GM19468 (cell line): ENCODE data around the gene TCEA3.

Experiments
- ATAC-seq: cut with Tn5 transposase; IDR thresholded peaks from one replicate; pipeline ENCODE4 v1.9.1; 2021; ENCODE audit warnings: mild to moderate bottlenecking, moderate library complexity, moderate number of reproducible peaks; ENCODE audit not compliant: unreplicated experiment; ENCODE audit errors: extremely low read depth

The TCEA3 gene

GRCh38 chr1:23424293-23425192, at the start of gene TCEA3:
Gene TCEA3, minus strand, starts transcription at chr1:23424748. Its CDS starts 115 bp downstream, at chr1:23424633.
- ATAC-seq, result no peak

DNA sequence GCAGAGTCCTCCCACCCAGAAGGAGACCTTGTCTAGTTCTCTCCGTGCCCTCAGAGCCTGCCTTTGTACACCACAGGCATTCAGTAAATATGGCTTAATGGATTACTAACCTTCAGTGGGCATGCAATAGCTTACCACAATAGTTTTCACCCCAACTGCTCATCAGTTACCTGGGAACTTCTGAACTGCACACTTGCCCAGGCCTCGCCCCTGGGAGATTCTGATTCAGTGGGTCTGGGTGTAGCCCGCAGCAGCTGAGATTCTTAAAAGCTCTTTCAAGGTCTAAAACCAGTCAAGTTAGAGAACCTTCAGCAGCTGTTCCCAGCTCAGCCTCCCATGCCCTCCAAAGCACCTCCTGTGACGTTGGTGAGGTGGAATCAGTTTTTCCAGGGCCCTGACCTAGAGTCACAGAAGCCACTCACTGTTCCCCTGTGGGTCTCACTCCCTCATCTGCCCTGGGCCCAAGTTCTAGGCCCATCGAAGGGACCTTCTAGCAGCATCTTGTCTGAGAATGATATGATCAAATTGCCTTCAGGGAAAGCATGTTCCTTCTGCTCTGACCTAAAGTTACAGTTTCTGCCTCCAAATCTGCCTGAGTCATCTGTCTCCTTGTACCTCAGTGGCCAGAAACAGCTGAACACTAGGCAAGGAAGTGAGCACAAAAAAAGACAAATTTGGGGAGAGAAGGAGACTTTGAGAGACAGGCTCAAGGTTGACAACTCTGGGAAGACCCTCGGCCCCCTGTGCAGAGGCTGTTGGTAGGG, 48.7 kb upstream of the TCEA3 start:
- no peak for ATAC-seq

DNA sequence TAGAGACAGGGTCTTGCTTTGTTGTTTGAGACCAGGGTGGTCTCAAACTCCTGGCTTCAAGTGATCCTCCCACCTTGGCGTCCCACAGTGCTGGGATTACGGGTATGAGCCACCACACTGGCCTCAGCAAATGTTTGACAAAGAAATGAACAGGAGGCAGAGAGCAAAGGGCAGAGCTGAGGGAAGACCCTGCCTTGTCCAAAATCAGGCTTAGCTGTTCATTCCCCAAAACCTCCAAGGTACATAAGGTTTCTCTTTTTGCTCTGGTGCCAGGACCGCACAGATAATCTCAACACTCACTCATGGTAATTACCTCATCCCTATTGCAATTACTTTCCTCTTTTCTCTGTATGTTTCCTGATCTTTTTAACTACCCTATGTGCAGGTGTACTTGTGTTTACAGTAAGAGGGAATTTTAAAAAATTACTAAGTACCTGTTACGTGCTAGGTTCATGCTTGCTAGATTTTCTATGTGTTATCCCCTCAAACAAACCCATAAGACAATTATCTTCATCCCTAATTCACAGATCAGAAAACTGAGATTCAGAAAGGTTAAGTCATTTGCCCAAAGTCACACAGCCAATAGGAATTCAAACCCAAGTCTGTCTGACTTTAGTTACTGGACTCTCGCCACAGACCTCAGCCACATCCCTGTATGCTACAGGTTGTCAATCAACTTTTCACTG, 47.9 kb upstream of the TCEA3 start:
- no peak for ATAC-seq

GRCh38 chr1:23471473-23472075, 47.0 kb upstream of the TCEA3 start:
- ATAC-seq, result no peak

DNA sequence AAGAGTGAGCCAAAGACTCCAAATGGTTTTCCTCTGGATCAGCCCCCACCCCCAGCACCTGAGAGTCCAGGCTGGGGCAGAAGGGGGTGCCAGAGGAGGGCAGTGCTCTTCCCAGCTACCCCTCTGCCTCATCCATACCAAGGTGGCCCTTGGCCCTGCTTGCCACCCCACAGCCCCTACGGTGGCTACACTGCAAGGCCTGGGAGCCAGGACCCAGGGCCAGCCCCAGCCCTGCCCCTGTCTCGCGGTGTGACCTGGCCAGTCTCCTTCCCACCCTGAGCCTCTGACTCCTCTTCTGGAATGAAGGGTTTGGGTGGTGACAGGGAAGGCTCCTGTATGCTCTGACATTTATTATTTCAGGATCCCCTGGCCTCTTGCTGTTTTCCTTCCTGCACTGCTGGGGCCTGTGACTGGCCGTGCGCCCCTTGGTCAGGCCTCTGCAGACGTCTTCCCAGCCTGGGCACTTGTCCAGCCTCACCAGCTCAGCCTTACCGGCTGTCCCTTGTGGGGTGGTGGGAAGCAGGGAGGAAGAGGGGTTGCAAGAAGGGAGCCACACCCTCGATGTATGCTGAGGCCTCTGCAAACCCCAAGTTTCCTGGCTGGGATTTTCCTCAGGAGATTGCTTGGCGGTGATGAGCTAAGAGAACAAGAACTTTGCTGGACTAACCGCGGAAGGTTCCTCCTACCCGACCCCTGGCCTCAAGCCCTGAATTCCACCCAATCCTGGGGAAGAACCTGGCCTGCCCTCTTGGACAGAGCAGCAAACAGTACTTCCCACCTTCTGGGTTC, 45.9 kb upstream of the TCEA3 start:
- no peak for ATAC-seq

- no peak for ATAC-seq
Measured at GRCh38 chr1:23469372-23469982, 44.9 kb upstream of the TCEA3 start.

DNA sequence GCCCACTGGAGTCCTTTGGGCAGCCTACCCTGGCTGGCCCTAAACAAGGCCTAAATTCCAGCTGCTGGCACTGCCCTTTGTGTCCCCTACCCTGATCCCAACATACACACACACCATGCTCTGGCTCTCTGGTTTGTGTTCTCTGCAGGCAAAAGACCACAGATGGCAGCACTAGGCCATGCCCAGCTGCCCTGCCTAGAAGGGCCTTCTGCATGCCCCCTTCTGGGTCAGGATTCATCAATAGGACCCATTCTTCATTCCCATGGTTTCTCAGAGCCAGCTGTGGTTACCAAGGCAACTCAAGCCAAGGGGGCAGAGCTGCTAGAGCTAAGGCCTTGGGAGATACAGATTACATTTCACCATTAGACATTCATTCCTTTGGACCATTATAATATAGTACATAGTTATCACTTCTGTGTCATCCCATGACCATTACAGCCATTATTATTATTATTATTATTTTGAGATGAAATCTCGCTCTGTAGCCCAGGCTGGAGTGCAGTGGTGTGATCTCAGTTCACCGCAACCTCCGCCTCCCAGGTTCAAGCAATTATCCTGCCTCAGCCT, 42.0 kb upstream of the TCEA3 start:
- no peak for ATAC-seq

GRCh38 chr1:23463286-23463685, 38.7 kb upstream of the TCEA3 start:
- no peak for ATAC-seq

GRCh38 chr1:23462766-23463165, 38.2 kb upstream of the TCEA3 start:
- ATAC-seq, result no peak

DNA sequence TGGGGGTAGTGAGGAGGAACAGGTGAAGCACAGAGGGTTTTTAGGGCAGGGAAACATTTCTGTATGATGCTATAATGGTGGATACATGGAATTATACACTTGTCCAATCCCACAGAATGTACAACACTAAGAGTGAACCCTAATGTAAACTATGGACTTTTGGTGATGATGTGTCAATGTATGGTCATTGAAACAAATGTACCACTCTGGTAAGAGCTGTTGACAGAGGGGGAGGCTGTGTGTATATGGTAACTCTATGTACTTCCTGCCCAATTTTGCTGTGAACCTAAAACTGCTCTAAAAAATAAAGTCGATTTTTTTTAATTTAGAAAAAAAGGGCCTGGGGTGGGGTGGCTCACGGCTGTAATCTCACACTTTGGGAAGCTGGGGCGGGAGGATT, 36.5 kb upstream of the TCEA3 start:
- ATAC-seq, result no peak

DNA sequence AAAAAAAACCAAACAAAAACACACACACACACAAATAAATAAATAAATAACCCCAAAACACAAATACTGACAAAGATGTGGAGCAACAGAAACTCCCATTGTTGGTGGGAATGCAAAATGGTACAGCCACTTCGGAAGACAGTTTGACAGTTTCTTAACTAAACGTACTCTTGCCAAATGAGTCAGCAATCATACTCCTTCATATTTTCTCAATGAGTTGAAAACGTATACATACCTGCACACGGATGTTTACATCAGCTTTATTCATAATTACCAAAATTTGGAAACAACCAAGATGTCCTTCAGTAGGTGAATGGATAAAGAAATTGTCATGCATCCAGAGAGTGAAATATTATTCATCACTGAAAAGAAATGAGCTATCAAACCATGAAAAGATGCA, 36.0 kb upstream of the TCEA3 start:
- no peak for ATAC-seq

- ATAC-seq, result no peak
Measured at GRCh38 chr1:23459338-23459757, 34.8 kb upstream of the TCEA3 start.

DNA sequence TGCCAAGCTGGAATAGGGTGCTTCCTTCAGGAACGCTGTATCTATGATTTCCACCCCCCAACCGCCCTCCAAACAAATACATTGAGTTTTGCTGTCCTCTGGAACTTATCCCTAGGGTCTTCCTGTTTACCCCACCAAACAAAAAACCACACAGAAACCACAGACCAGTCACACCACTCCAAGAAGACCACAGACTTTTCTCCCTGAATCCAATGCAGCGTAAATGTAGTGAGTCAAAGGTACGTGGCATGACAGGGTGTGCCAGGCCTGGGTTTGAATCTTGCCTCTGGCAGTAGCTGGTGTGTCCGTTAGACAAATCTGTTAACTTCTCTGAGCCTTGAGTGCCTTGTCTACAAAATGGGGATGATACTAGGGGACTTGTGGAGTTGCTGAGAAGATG, 31.7 kb upstream of the TCEA3 start:
- ATAC-seq, result no peak

GRCh38 chr1:23453455-23454000, 29.0 kb upstream of the TCEA3 start:
- no peak for ATAC-seq

GRCh38 chr1:23452011-23452411, 27.5 kb upstream of the TCEA3 start:
- no peak for ATAC-seq

DNA sequence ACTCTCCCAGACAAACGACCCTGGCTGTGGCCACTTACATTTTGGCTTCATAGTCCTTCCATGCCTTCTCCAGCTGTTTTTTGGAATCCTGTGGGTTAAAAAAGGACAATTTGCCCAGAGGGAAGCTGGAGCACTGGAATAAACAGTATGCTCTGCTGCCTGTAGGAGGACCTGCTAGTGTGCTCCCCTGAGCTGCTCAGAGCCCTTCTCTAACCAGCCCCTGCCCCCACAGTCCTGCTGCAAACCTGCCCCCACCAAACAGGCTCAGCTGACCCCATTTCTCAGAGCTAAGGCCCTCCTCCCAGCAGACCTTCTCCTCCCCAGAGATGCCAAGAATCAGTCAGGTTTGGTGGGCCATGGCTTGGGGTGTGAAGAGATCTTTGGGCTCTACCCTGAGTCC, 26.9 kb upstream of the TCEA3 start:
- no peak for ATAC-seq

DNA sequence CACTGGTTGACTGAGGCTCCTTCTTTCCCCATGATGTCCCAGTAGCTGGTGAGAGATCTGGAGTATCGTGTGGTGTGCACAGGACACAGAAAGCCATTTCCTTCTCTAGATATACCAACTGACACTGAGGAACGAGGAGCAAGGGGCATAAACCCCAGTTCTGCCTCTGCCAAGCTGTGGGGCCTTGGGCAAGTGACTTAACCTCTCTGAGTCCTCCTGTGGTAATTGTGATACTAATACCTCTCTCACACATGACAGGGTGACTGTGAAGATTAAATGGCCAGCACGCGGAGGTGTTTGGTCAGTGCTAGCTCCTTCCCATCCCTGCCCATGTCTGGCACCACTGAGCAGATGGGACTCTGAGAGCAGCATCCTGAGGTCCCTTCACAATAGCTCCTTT, 26.3 kb upstream of the TCEA3 start:
- no peak for ATAC-seq

GRCh38 chr1:23449958-23450357, 25.4 kb upstream of the TCEA3 start:
- no peak for ATAC-seq

DNA sequence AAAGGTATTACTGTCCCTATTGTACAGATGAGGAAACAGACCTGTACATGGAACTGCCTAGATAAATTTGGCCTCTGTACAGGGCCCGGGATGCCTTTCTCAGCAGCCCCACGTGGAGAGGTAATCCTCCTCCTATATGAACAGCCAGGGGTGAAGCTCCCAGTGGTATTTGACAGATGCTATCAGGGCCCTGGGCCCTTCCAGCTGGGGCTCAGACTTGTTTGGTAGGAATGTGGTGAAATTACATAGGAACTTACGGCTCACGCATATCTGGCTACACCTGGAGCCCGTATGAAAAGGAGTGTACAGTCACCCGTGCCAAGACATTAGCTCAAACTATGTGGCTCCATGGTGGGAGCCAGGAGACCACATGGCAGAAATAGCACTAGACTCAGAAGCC, 24.8 kb upstream of the TCEA3 start:
- ATAC-seq, result no peak
